D721Med (cell line): ENCODE measurements around the gene CCDC178.

Source experiments
- DNase-seq: peaks from one replicate; pipeline ENCODE4 v3.0.0; 2011; ENCODE audit warnings: low spot score; ENCODE audit not compliant: insufficient read length
- FAIRE-seq: peaks from 2 replicates; lab custom pipeline; 2011; peaks lifted over from hg19 to GRCh38; lab: Jason Lieb, UNC
- CTCF ChIP-seq: IDR thresholded peaks from 2 replicates; pipeline ENCODE4 v1.5.1; 2012; ENCODE audit warnings: mild to moderate bottlenecking, control low read depth; ENCODE audit not compliant: insufficient read depth; ENCODE audit errors: missing control alignments

CCDC178 gene

GRCh38 chr18:33317640-33318039 lies 122.9 kb downstream of the CCDC178 start:
- TF ChIP-seq CTCF = no peak
- no peak for FAIRE-seq
- no peak for DNase-seq

GRCh38 chr18:33316146-33316587 lies 124.4 kb downstream of the CCDC178 start:
- DNase-seq (no peak), FAIRE-seq (no peak)
- no peak for TF ChIP-seq CTCF

- DNase-seq = no peak
Observed at GRCh38 chr18:33307520-33307919, 133.0 kb downstream of the CCDC178 start.

GRCh38 chr18:33304277-33304676 lies 136.2 kb downstream of the CCDC178 start:
- FAIRE-seq (no peak), DNase-seq (no peak)
- TF ChIP-seq CTCF = no peak

More at GRCh38 chr18:33307520-33307919, 133.0 kb downstream of the CCDC178 start:
- no peak for TF ChIP-seq CTCF
- no peak for FAIRE-seq

- DNase-seq = no peak
- no peak for TF ChIP-seq CTCF
- FAIRE-seq = no peak
Observed at GRCh38 chr18:33291539-33291938, 149.0 kb downstream of the CCDC178 start.

- DNase-seq (no peak), FAIRE-seq (no peak)
- TF ChIP-seq CTCF = no peak
Observed at GRCh38 chr18:33288082-33288716, 152.3 kb downstream of the CCDC178 start.

GRCh38 chr18:33282709-33283333 lies 157.7 kb downstream of the CCDC178 start:
- DNase-seq = no peak
- no peak for TF ChIP-seq CTCF
- no peak for FAIRE-seq
